Keratinocyte (primary cell): Measurements from ENCODE around the gene RNLS. TPM values are rescaled to one million over a fixed set of nuclear protein-coding genes. Genes with fewer than 3 reads are reported as not detected.

Source experiments
- DNase-seq: peaks from one replicate; pipeline ENCODE4 v3.0.0-alpha.2; 2011; ENCODE audit warnings: low read depth, missing footprints, low spot score
- FAIRE-seq: peaks from 2 replicates; lab custom pipeline; 2011; peaks lifted over from hg19 to GRCh38; lab: Jason Lieb, UNC
- H2AFZ ChIP-seq: 2 replicates; pipeline ENCODE4 v1.6.0; 2012; ENCODE audit warnings: low read length, control low read depth, inconsistent platforms; ENCODE audit not compliant: control insufficient read depth
- H3K27ac ChIP-seq: 2 replicates; pipeline ENCODE4 v1.5.1; 2011; ENCODE audit warnings: low read length; ENCODE audit not compliant: control insufficient read depth, insufficient read depth
- H3K27me3 ChIP-seq: 3 replicates; pipeline ENCODE4 v1.6.0; 2011; ENCODE audit warnings: low read length; ENCODE audit not compliant: control insufficient read depth, insufficient read depth; ENCODE audit errors: extremely low read depth
- H3K36me3 ChIP-seq, 2 experiments: 2 replicates in 1 of 2; 3 replicates in 1 of 2; pipeline ENCODE4 v1.5.1; 2011; ENCODE audit warnings: low read length in 2 of 2, mild to moderate bottlenecking in 1 of 2; ENCODE audit not compliant: control insufficient read depth in 2 of 2, insufficient read depth in 2 of 2; ENCODE audit errors: extremely low read depth in 1 of 2
- H3K4me1 ChIP-seq: 3 replicates; pipeline ENCODE4 v1.5.1; 2011; ENCODE audit warnings: low read length; ENCODE audit not compliant: control insufficient read depth, insufficient read depth; ENCODE audit errors: extremely low read depth
- H3K4me2 ChIP-seq: 3 replicates; pipeline ENCODE4 v1.6.0; 2011; ENCODE audit warnings: low read depth, low read length; ENCODE audit not compliant: control insufficient read depth, insufficient read depth; ENCODE audit errors: extremely low read depth
- H3K4me3 ChIP-seq, 3 experiments: fragments of 200-600 bp in 1 of 3; sonication (generic) in 1 of 3; 2 replicates in 2 of 3; 3 replicates in 1 of 3; pipeline ENCODE4 v1.5.1; 2011 to 2016; ENCODE audit warnings: low read length in 3 of 3, mild to moderate bottlenecking in 3 of 3, control low read depth in 2 of 3, inconsistent platforms in 1 of 3, low read depth in 1 of 3, mixed read lengths in 1 of 3, mixed run types in 1 of 3, moderate library complexity in 1 of 3; ENCODE audit not compliant: control insufficient read depth in 2 of 3, insufficient read depth in 2 of 3; ENCODE audit errors: extremely low read depth in 1 of 3
- H3K79me2 ChIP-seq: 2 replicates; pipeline ENCODE4 v1.6.0; 2012; ENCODE audit warnings: low read length; ENCODE audit not compliant: control insufficient read depth, insufficient read depth
- H3K9ac ChIP-seq: 3 replicates; pipeline ENCODE4 v1.6.0; 2011; ENCODE audit warnings: low read length; ENCODE audit not compliant: control insufficient read depth, insufficient read depth; ENCODE audit errors: extremely low read depth
- H3K9me1 ChIP-seq: 3 replicates; pipeline ENCODE4 v1.6.0; 2011; ENCODE audit warnings: low read length; ENCODE audit not compliant: control insufficient read depth, insufficient read depth; ENCODE audit errors: extremely low read depth
- H3K9me3 ChIP-seq: 2 replicates; pipeline ENCODE4 v1.5.1; 2012; ENCODE audit warnings: low read depth, low read length; ENCODE audit not compliant: control insufficient read depth
- H4K20me1 ChIP-seq: 3 replicates; pipeline ENCODE4 v1.6.0; 2011; ENCODE audit warnings: low read length; ENCODE audit not compliant: control insufficient read depth, insufficient read depth; ENCODE audit errors: extremely low read depth
- CTCF ChIP-seq, 3 experiments: IDR thresholded peaks in 1 of 3; conservative IDR thresholded peaks in 1 of 3; optimal IDR thresholded peaks in 1 of 3; 2 replicates in 2 of 3; 3 replicates in 1 of 3; pipeline versions ENCODE3 to v1.5.1; 2011; ENCODE audit warnings: low read length in 3 of 3, mild to moderate bottlenecking in 3 of 3, moderate library complexity in 2 of 3, control low read depth in 1 of 3, inconsistent platforms in 1 of 3; ENCODE audit not compliant: insufficient read depth in 2 of 3; ENCODE audit errors: extremely low read depth in 1 of 3
- EZH2 ChIP-seq: IDR thresholded peaks from one replicate; pipeline ENCODE4 v1.6.1; 2012; ENCODE audit warnings: inconsistent platforms, mild to moderate bottlenecking, low read length, moderate library complexity
- dilution Hi-C: fragments of 300-500 bp; cut with MboI; formaldehyde crosslinking; loops from one replicate; pipeline ENCODE4 v1.7.0; 2020; ENCODE audit warnings: low sequenced_read_pairs; ENCODE audit not compliant: extremely low pct_ligation_motif_present
- polyA plus RNA-seq, 5 experiments: library from polyadenylated mRNA; depleted of rRNA in 3 of 5; stranded (reverse) in 3 of 5; stranded (forward) in 1 of 5; unstranded in 1 of 5; fragments of >200 nt; gene quantifications; 1 replicate in 1 of 5; 2 replicates in 3 of 5; 3 replicates in 1 of 5; pipeline versions ENCODE4 v1.2.1 to v1.2.3, GENCODE V29; 2011 to 2012; ENCODE audit warnings: missing spikeins in 2 of 5, low read depth in 1 of 5, low replicate concordance in 1 of 5

Gene RNLS
- polyA plus RNA-seq, 1 donor (not counting 4 experiments of a cell fraction or from before 2014, with no cell fraction given): 6.8 TPM

GRCh38 chr10:88256013-88256680 lies 327.0 kb downstream of the RNLS start:
- Histone ChIP-seq H3K9ac (no peak overlapping the region), H3K9me1 (no peaks in the 10 kb centered on the region), H3K4me3 (no peak overlapping the region), H4K20me1 (no peaks in the 10 kb centered on the region), H3K9me3 (no peaks in the 10 kb centered on the region), H3K4me1 (peaks cover 11% of the 10 kb centered on the region), H3K36me3 (no peaks in the 10 kb centered on the region), H2AFZ (no peak overlapping the region), H3K27me3 (no peaks in the 10 kb centered on the region), H3K4me2 (no peak overlapping the region), H3K79me2 (no peaks in the 10 kb centered on the region), H3K27ac (no peak overlapping the region)
- no peak for TF ChIP-seq CTCF (optimal IDR thresholded peaks at IDR 0.05 in 1 of 3, IDR thresholded peaks at IDR 0.05 in 1 of 3, conservative IDR thresholded peaks at IDR 0.05 in 1 of 3; ENCODE audit: extremely low read depth in 1 of 3, insufficient read depth in 2 of 3, low read length in 3 of 3)
- TF ChIP-seq EZH2: no peak
- dilution Hi-C loops: no loop called here
- FAIRE-seq (no peak), DNase-seq (no peak)

GRCh38 chr10:88254091-88254490 lies 329.0 kb downstream of the RNLS start:
- Histone ChIP-seq H3K27me3 (no peaks in the 10 kb centered on the region), H2AFZ (no peak overlapping the region), H3K4me2 (peak overlapping the region; percentile 24), H3K27ac (no peak overlapping the region), H3K4me1 (peaks cover 11% of the 10 kb centered on the region), H3K9ac (no peak overlapping the region), H3K4me3 (no peak overlapping the region), H3K79me2 (no peaks in the 10 kb centered on the region), H3K36me3 (no peaks in the 10 kb centered on the region), H4K20me1 (no peaks in the 10 kb centered on the region), H3K9me1 (no peaks in the 10 kb centered on the region), H3K9me3 (no peaks in the 10 kb centered on the region)
- TF ChIP-seq EZH2: no peak
- TF ChIP-seq CTCF (optimal IDR thresholded peaks at IDR 0.05 in 1 of 3, IDR thresholded peaks at IDR 0.05 in 1 of 3, conservative IDR thresholded peaks at IDR 0.05 in 1 of 3; ENCODE audit: extremely low read depth in 1 of 3, insufficient read depth in 2 of 3, low read length in 3 of 3): no peak
- DNase-seq (peak; percentile 23), FAIRE-seq (peak; percentile 58)
- dilution Hi-C loops: no loop called here
